Neural cell (in vitro differentiated cells): ENCODE data around the gene ACO2.

Source experiments
- CTCF ChIP-seq: fragments of 450-650 bp; IDR thresholded peaks from 2 replicates; pipeline ENCODE4 v1.5.1; 2014; ENCODE audit warnings: antibody characterized with exemption, mild to moderate bottlenecking, moderate library complexity; ENCODE audit not compliant: poor library complexity, severe bottlenecking
- EP300 ChIP-seq: fragments of 450-650 bp; conservative IDR thresholded peaks from 2 replicates; pipeline ENCODE4 v1.6.1; 2014; ENCODE audit warnings: antibody characterized with exemption, mild to moderate bottlenecking, moderate library complexity; ENCODE audit not compliant: poor library complexity, severe bottlenecking
- EZH2 ChIP-seq: fragments of 200-600, 300-800 bp; shearing (Covaris generic), sonication (generic); IDR thresholded peaks from 2 replicates; pipeline ENCODE4 v1.6.1; 2014; ENCODE audit warnings: antibody characterized with exemption, low read length, borderline replicate concordance, mild to moderate bottlenecking; ENCODE audit not compliant: insufficient read depth, poor library complexity, severe bottlenecking
- POLR2AphosphoS5 ChIP-seq: IDR thresholded peaks from 2 replicates; pipeline ENCODE4 v1.6.1; 2012
- RAD21 ChIP-seq: fragments of 450-650 bp; conservative IDR thresholded peaks from 2 replicates; pipeline ENCODE4 v1.6.1; 2014; ENCODE audit warnings: antibody characterized with exemption, mild to moderate bottlenecking, moderate library complexity
- SMC3 ChIP-seq: fragments of 450-650 bp; conservative IDR thresholded peaks from 2 replicates; pipeline ENCODE4 v1.6.1; 2014; ENCODE audit warnings: antibody characterized with exemption, mild to moderate bottlenecking, moderate library complexity; ENCODE audit not compliant: poor library complexity
- TAF1 ChIP-seq: IDR thresholded peaks from 2 replicates; pipeline ENCODE4 v1.6.1; 2012; ENCODE audit warnings: low read depth

GRCh38 chr22:41478891-41479521, 10.1 kb downstream of the ACO2 start:
- TF ChIP-seq CTCF (no peak), RAD21 (no peak), EZH2 (no peak), POLR2AphosphoS5 (no peak), TAF1 (no peak), SMC3 (no peak), EP300 (no peak)
